ENCODE results near the gene PACSIN1.

GRCh38 chr6:34484899-34485298, 19.0 kb downstream of the PACSIN1 start:
- no peak for TF ChIP-seq CTCF (conservative IDR thresholded peaks at IDR 0.05; ENCODE audit: low read length)
- TF ChIP-seq EZH2phosphoT487 (IDR thresholded peaks at IDR 0.05; ENCODE audit: borderline replicate concordance, low read depth, low read length), result no peak

All from OCI-LY7 (cell line).